Endothelial cell of umbilical vein (primary cell): ENCODE measurements around the gene NYAP2. TPM values are rescaled to one million over a fixed set of nuclear protein-coding genes. Genes with fewer than 3 reads are reported as not detected.

ENCODE experiments used
- BruUV-seq: library from RNA; stranded (reverse); fragments of 400-500 nt; replicated peaks from 2 replicates; lab custom pipeline; 2021; lab: Mats Ljungman, UMichigan
- CTCF ChIA-PET: fragments of 300-600, 350-600 bp; sonication (Branson Sonifier 250); formaldehyde crosslinking; loops from one replicate; lab custom pipeline; 2021; ENCODE audit warnings: antibody characterized with exemption, inconsistent platforms; lab: Charles Lee
- POLR2A ChIA-PET: fragments of 300-600, 350-600 bp; sonication (Branson Sonifier 250); formaldehyde crosslinking; loops from one replicate; lab custom pipeline; 2021; ENCODE audit warnings: antibody characterized with exemption, inconsistent platforms; lab: Charles Lee
- DNase-seq: peaks from one replicate; pipeline ENCODE4 v3.0.0-alpha.2; 2011; ENCODE audit warnings: low read depth, low spot score
- FAIRE-seq: peaks from 2 replicates; lab custom pipeline; 2011; peaks lifted over from hg19 to GRCh38; lab: Jason Lieb, UNC
- H2AFZ ChIP-seq: 2 replicates; pipeline ENCODE4 v1.6.0; 2012; ENCODE audit warnings: low read depth, low read length, control low read depth, inconsistent platforms
- H3K27ac ChIP-seq: 2 replicates; pipeline ENCODE4 v1.5.1; 2011; ENCODE audit warnings: low read depth, mild to moderate bottlenecking, control low read depth, low read length, moderate library complexity; ENCODE audit not compliant: insufficient read depth
- H3K27me3 ChIP-seq, 2 experiments: 2 replicates each; pipeline versions ENCODE4 v1.6.0 to v1.6.1; 2011; ENCODE audit warnings: low read length in 2 of 2, mixed read lengths in 1 of 2; ENCODE audit not compliant: control insufficient read depth in 2 of 2, insufficient read depth in 2 of 2
- H3K36me3 ChIP-seq, 2 experiments: 2 replicates in 1 of 2; 3 replicates in 1 of 2; pipeline ENCODE4 v1.5.1; 2011; ENCODE audit warnings: low read length in 2 of 2, mild to moderate bottlenecking in 1 of 2, moderate library complexity in 1 of 2; ENCODE audit not compliant: control insufficient read depth in 2 of 2, insufficient read depth in 2 of 2; ENCODE audit errors: extremely low read depth in 1 of 2
- H3K4me1 ChIP-seq: 3 replicates; pipeline ENCODE4 v1.5.1; 2011; ENCODE audit warnings: mild to moderate bottlenecking, low read length; ENCODE audit not compliant: control insufficient read depth, insufficient read depth; ENCODE audit errors: extremely low read depth
- H3K4me2 ChIP-seq: 2 replicates; pipeline ENCODE4 v1.6.1; 2011; ENCODE audit warnings: low read length, control low read depth, mixed read lengths; ENCODE audit not compliant: insufficient read depth
- H3K4me3 ChIP-seq, 3 experiments: fragments of 200-600 bp in 1 of 3; sonication (generic), shearing (Covaris generic) in 1 of 3; replicated peaks in 1 of 3; 2 replicates each; pipeline ENCODE4 v1.5.1; 2011 to 2016; ENCODE audit warnings: control low read depth in 3 of 3, low read length in 3 of 3, mild to moderate bottlenecking in 2 of 3, inconsistent platforms in 1 of 3, low read depth in 1 of 3, moderate library complexity in 1 of 3; ENCODE audit not compliant: insufficient read depth in 1 of 3
- H3K79me2 ChIP-seq: 2 replicates; pipeline ENCODE4 v1.6.0; 2012; ENCODE audit warnings: low read length, inconsistent platforms; ENCODE audit not compliant: control insufficient read depth, insufficient read depth
- H3K9ac ChIP-seq: replicated peaks from 2 replicates; pipeline ENCODE3; 2011; ENCODE audit warnings: low read length, control low read depth; ENCODE audit not compliant: insufficient read depth; ENCODE audit errors: extremely low read depth
- H3K9me1 ChIP-seq: replicated peaks from 3 replicates; pipeline ENCODE4 v1.6.0; 2011; ENCODE audit warnings: mild to moderate bottlenecking, low read length; ENCODE audit not compliant: control insufficient read depth, insufficient read depth; ENCODE audit errors: extremely low read depth
- H3K9me3 ChIP-seq: replicated peaks from 2 replicates; pipeline ENCODE4 v1.5.1; 2012; ENCODE audit warnings: low read length, inconsistent platforms; ENCODE audit not compliant: control insufficient read depth, insufficient read depth
- H4K20me1 ChIP-seq: replicated peaks from 2 replicates; pipeline ENCODE3; 2011; ENCODE audit warnings: mild to moderate bottlenecking, low read length; ENCODE audit not compliant: control insufficient read depth, insufficient read depth; ENCODE audit errors: extremely low read depth
- EZH2 ChIP-seq: IDR thresholded peaks from 2 replicates; pipeline ENCODE4 v1.6.1; 2012; ENCODE audit warnings: borderline replicate concordance, low read depth, mild to moderate bottlenecking, moderate library complexity, low read length, inconsistent platforms; ENCODE audit not compliant: severe bottlenecking
- FOS ChIP-seq: IDR thresholded peaks from 2 replicates; pipeline ENCODE4 v1.6.1; 2011; ENCODE audit warnings: mild to moderate bottlenecking, low read length, moderate library complexity, borderline replicate concordance; ENCODE audit not compliant: insufficient read depth
- GATA2 ChIP-seq: IDR thresholded peaks from 2 replicates; pipeline ENCODE4 v1.7.0; 2011; ENCODE audit warnings: low read depth, mild to moderate bottlenecking, moderate library complexity, mixed read lengths, low read length; ENCODE audit not compliant: insufficient read length, insufficient read depth
- JUN ChIP-seq: IDR thresholded peaks from 2 replicates; pipeline ENCODE4 v1.6.1; 2011; ENCODE audit warnings: borderline replicate concordance, low read depth; ENCODE audit not compliant: insufficient read length, insufficient read depth
- POLR2AphosphoS5 ChIP-seq: IDR thresholded peaks from 2 replicates; pipeline ENCODE4 v1.6.1; 2012; ENCODE audit warnings: low read depth, mild to moderate bottlenecking, control low read depth, low read length, moderate library complexity; ENCODE audit not compliant: insufficient read depth
- dilution Hi-C: fragments of 300-500 bp; cut with MboI; formaldehyde crosslinking; loops from one replicate; pipeline ENCODE4 v1.15.0; 2019; ENCODE audit warnings: low sequenced_read_pairs; ENCODE audit not compliant: extremely low pct_ligation_motif_present
- intact Hi-C: fragments of 100-400 bp; cut with micrococcal nuclease; formaldehyde crosslinking; loops from one replicate; pipeline ENCODE4 v1.10.0; 2022
- polyA plus RNA-seq, 4 experiments: library from polyadenylated mRNA; depleted of rRNA in 3 of 4; stranded (reverse) in 3 of 4; unstranded in 1 of 4; fragments of >200 nt; gene quantifications; 2 replicates each; pipeline versions ENCODE4 v1.2.1 to v1.2.3, GENCODE V29; 2011 to 2012; ENCODE audit warnings: missing spikeins in 1 of 4
- total RNA-seq: library from RNA; stranded (reverse); gene quantifications from 2 replicates; pipeline ENCODE4 v1.2.3, GENCODE V29; 2021
- TF ChIP-seq, protein P1 (sequence below), 2 donors: IDR thresholded peaks; 1 replicate in 1 of 2; 2 replicates in 1 of 2; pipeline ENCODE4 v1.5.1; 2011; ENCODE audit warnings: low read length in 2 of 2, mild to moderate bottlenecking in 2 of 2, moderate library complexity in 2 of 2, control low read depth in 1 of 2, inconsistent platforms in 1 of 2, low read depth in 1 of 2; ENCODE audit not compliant: insufficient read depth in 1 of 2; ENCODE audit errors: extremely low read depth in 1 of 2
- TF ChIP-seq, protein P2 (sequence below): IDR thresholded peaks from 2 replicates; pipeline ENCODE4 v1.6.1; 2011; ENCODE audit not compliant: insufficient read depth, insufficient read length

The NYAP2 gene
- total and polyA plus RNA-seq, 2 donors (not counting 3 experiments of a cell fraction or from before 2014, with no cell fraction given) = not detected

DNA sequence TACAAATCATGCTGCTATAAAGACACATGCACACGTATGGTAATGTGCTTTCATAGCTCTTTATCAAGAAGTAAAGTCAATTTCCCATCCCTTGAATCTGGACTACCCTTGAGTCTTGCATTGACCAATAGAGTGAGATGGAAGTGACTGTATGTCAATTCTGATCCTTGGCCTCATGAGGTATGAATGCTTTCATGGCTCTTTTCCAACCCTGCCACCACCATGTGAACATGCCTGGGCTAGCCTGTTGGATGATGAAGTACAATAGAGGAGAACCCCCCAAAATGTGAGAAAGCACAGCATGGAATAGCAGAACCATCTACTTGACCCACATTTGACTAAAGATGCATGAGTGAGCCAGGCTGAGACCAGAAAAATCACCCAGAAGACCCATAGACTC, 237.0 kb downstream of the NYAP2 start:
- POLR2A ChIA-PET = no interaction called here
- Histone ChIP-seq H3K9ac (no peak overlapping the region), H3K79me2 (no peaks in the 10 kb centered on the region), H3K4me3 (no peak overlapping the region), H3K9me1 (no peaks in the 10 kb centered on the region), H2AFZ (no peak overlapping the region), H3K27me3 (no peaks in the 10 kb centered on the region), H3K36me3 (no peaks in the 10 kb centered on the region), H3K4me1 (no peaks in the 10 kb centered on the region), H4K20me1 (no peaks in the 10 kb centered on the region), H3K9me3 (no peaks in the 10 kb centered on the region), H3K4me2 (no peak overlapping the region), H3K27ac (no peak overlapping the region)
- TF ChIP-seq, protein P1, sequence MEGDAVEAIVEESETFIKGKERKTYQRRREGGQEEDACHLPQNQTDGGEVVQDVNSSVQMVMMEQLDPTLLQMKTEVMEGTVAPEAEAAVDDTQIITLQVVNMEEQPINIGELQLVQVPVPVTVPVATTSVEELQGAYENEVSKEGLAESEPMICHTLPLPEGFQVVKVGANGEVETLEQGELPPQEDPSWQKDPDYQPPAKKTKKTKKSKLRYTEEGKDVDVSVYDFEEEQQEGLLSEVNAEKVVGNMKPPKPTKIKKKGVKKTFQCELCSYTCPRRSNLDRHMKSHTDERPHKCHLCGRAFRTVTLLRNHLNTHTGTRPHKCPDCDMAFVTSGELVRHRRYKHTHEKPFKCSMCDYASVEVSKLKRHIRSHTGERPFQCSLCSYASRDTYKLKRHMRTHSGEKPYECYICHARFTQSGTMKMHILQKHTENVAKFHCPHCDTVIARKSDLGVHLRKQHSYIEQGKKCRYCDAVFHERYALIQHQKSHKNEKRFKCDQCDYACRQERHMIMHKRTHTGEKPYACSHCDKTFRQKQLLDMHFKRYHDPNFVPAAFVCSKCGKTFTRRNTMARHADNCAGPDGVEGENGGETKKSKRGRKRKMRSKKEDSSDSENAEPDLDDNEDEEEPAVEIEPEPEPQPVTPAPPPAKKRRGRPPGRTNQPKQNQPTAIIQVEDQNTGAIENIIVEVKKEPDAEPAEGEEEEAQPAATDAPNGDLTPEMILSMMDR (IDR thresholded peaks at IDR 0.05; ENCODE audit: extremely low read depth in 1 of 2, insufficient read depth in 1 of 2, low read depth in 1 of 2, low read length in 2 of 2) = no peak
- TF ChIP-seq, protein P2, sequence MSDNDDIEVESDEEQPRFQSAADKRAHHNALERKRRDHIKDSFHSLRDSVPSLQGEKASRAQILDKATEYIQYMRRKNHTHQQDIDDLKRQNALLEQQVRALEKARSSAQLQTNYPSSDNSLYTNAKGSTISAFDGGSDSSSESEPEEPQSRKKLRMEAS = no peak
- TF ChIP-seq JUN = no peak
- TF ChIP-seq GATA2 = no peak
- no peak for TF ChIP-seq POLR2AphosphoS5
- TF ChIP-seq FOS = no peak
- TF ChIP-seq EZH2 = no peak
- intact Hi-C loops (no loop called here), dilution Hi-C loops (no loop called here)
- DNase-seq (no peak), FAIRE-seq (no peak)
- no TSS peak for BruUV-seq
- CTCF ChIA-PET = no interaction called here
